B cell (primary cell): ENCODE data around the gene MTHFD1. TPM values are rescaled to one million over a fixed set of nuclear protein-coding genes. Genes with fewer than 3 reads are reported as not detected.

Source experiments
- ATAC-seq: fragments of 200-7000 bp; cut with Tn5 transposase; one replicate; pipeline ENCODE4 v1.10.0; 2021; ENCODE audit warnings: low read depth, mild to moderate bottlenecking, moderate number of reproducible peaks, moderate library complexity
- CTCF ChIA-PET: fragments of 350-600 bp; sonication (Branson Sonifier 250); formaldehyde crosslinking; loops from one replicate; lab custom pipeline; 2021; ENCODE audit warnings: antibody characterized with exemption, inconsistent platforms; lab: Charles Lee
- POLR2A ChIA-PET: fragments of 350-600 bp; sonication (Branson Sonifier 250); formaldehyde crosslinking; loops from one replicate; lab custom pipeline; 2021; ENCODE audit warnings: antibody characterized with exemption; lab: Charles Lee
- DNase-seq: peaks from one replicate; pipeline ENCODE4 v3.0.0; 2013
- H2AFZ ChIP-seq: 2 replicates; pipeline ENCODE4 v1.6.1; 2012; ENCODE audit warnings: mild to moderate bottlenecking, low read depth, low read length; ENCODE audit not compliant: insufficient read depth, poor library complexity, severe bottlenecking
- H3K27ac ChIP-seq, 2 donors: 1 replicate in 1 of 2; 2 replicates in 1 of 2; pipeline ENCODE4 v1.5.1; 2012 to 2013; ENCODE audit warnings: low read length in 2 of 2, mild to moderate bottlenecking in 2 of 2, moderate library complexity in 1 of 2
- H3K27me3 ChIP-seq, 4 experiments: fragments of 200-600 bp in 1 of 4; sonication (generic) in 1 of 4; replicated peaks in 1 of 4; 1 replicate in 2 of 4; 2 replicates in 2 of 4; pipeline versions ENCODE4 v1.6.1 to v1.7.0; 2013 to 2016; ENCODE audit warnings: low read length in 3 of 4, mild to moderate bottlenecking in 2 of 4, mixed read lengths in 1 of 4, moderate library complexity in 1 of 4; ENCODE audit not compliant: insufficient read depth in 4 of 4, control insufficient read depth in 3 of 4; ENCODE audit errors: control extremely low read depth in 1 of 4
- H3K36me3 ChIP-seq, 2 experiments: replicated peaks in 1 of 2; 1 replicate in 1 of 2; 2 replicates in 1 of 2; pipeline versions ENCODE4 v1.6.1 to v1.7.1; 2013; ENCODE audit warnings: low read length in 1 of 2; ENCODE audit not compliant: insufficient read depth in 2 of 2, control insufficient read depth in 1 of 2; ENCODE audit errors: control extremely low read depth in 1 of 2, extremely low read depth in 1 of 2
- H3K4me1 ChIP-seq, 2 donors: fragments of 200-600 bp in 1 of 2; sonication (generic) in 1 of 2; 1 replicate in 1 of 2; 2 replicates in 1 of 2; pipeline versions ENCODE4 v1.5.1 to v1.6.1; 2013 to 2017; ENCODE audit warnings: low read length in 2 of 2; ENCODE audit not compliant: control insufficient read depth in 2 of 2, insufficient read depth in 2 of 2
- H3K4me2 ChIP-seq: replicated peaks from 2 replicates; pipeline ENCODE3; 2012; ENCODE audit warnings: mild to moderate bottlenecking, low read depth, low read length; ENCODE audit not compliant: poor library complexity, severe bottlenecking
- H3K4me3 ChIP-seq, 5 experiments: fragments of 200-600 bp in 1 of 5; sonication (generic) in 1 of 5; 1 replicate in 3 of 5; 2 replicates in 2 of 5; pipeline versions ENCODE4 v1.5.1 to v1.7.0; 2011 to 2016; ENCODE audit warnings: low read length in 4 of 5, mild to moderate bottlenecking in 4 of 5, low read depth in 2 of 5, control low read depth in 1 of 5, moderate library complexity in 1 of 5; ENCODE audit not compliant: insufficient read depth in 1 of 5; ENCODE audit errors: control extremely low read depth in 1 of 5, extremely low read depth in 1 of 5
- H3K79me2 ChIP-seq: fragments of 200-600 bp; sonication (generic); one replicate; pipeline ENCODE4 v1.6.0; 2016; ENCODE audit warnings: low read length; ENCODE audit not compliant: control insufficient read depth, insufficient read depth
- H3K9ac ChIP-seq: fragments of 200-600 bp; sonication (generic); 2 replicates; pipeline ENCODE4 v1.6.1; 2017; ENCODE audit warnings: mild to moderate bottlenecking, low read length, moderate library complexity
- H3K9me3 ChIP-seq, 3 donors: one replicate each; pipeline versions ENCODE4 v1.6.1 to v1.7.1; 2013; ENCODE audit warnings: low read length in 2 of 3; ENCODE audit not compliant: control insufficient read depth in 2 of 3, insufficient read depth in 1 of 3; ENCODE audit errors: control extremely low read depth in 1 of 3
- H4K20me1 ChIP-seq: 2 replicates; pipeline ENCODE4 v1.6.0; 2012; ENCODE audit warnings: mild to moderate bottlenecking, low read length; ENCODE audit not compliant: insufficient read depth, control insufficient read depth, poor library complexity, severe bottlenecking
- H3K27ac Mint-ChIP-seq: one replicate; pipeline ENCODE4 v1.8.0; 2021; ENCODE audit warnings: mixed read lengths
- H3K27me3 Mint-ChIP-seq: one replicate; pipeline ENCODE4 v1.8.0; 2021; ENCODE audit warnings: mixed read lengths
- H3K4me1 Mint-ChIP-seq: one replicate; pipeline ENCODE4 v1.8.0; 2021; ENCODE audit warnings: mixed read lengths
- H3K4me3 Mint-ChIP-seq: one replicate; pipeline ENCODE4 v1.8.0; 2021; ENCODE audit warnings: mixed read lengths
- H3K9me3 Mint-ChIP-seq: one replicate; pipeline ENCODE4 v1.8.0; 2022; ENCODE audit warnings: mixed read lengths; ENCODE audit not compliant: insufficient read depth
- CTCF ChIP-seq: fragments of 200-600 bp; IDR thresholded peaks from one replicate; pipeline ENCODE4 v1.8.0; 2022; ENCODE audit warnings: antibody characterized with exemption, mild to moderate bottlenecking
- EZH2 ChIP-seq: IDR thresholded peaks from 2 replicates; pipeline ENCODE4 v1.6.1; 2012; ENCODE audit warnings: borderline replicate concordance, low read depth, mild to moderate bottlenecking, moderate library complexity, low read length; ENCODE audit not compliant: insufficient read depth, poor library complexity, severe bottlenecking
- WGBS: methylation state at CpG from one replicate; pipeline ENCODE4 v1.1.5; 2013; ENCODE audit warnings: missing lambda C conversion rate; ENCODE audit not compliant: insufficient coverage; 5-methylcytosine and 5-hydroxymethylcytosine counted together
- intact Hi-C: fragments of 100-400 bp; cut with micrococcal nuclease; formaldehyde crosslinking; loops from one replicate; pipeline ENCODE4 v1.10.0; 2022
- polyA plus RNA-seq: library from polyadenylated mRNA; depleted of rRNA; stranded (reverse); fragments of >200 nt; gene quantifications from 2 replicates; pipeline ENCODE4 v1.2.3, GENCODE V29; 2012
- total RNA-seq, 2 donors: library from RNA; stranded (reverse); fragments of 120-200 nt in 1 of 2; gene quantifications; 1 replicate in 1 of 2; 2 replicates in 1 of 2; pipeline versions ENCODE4 v1.2.3 to v1.2.4, GENCODE V29; 2013 to 2022

The MTHFD1 gene
- total and polyA plus RNA-seq, 2 donors (not counting 1 experiment from before 2014, with no cell fraction given) = 32.3 to 51.3 TPM

GRCh38 chr14:64491637-64492036 is 103.5 kb downstream of the MTHFD1 start:
- intact Hi-C loops = no loop called here
- H3K27me3 ChIP-seq = no peaks in the 10 kb centered on the region
- no peak overlapping the region for H3K4me2 ChIP-seq
- no peaks in the 10 kb centered on the region for H3K4me1 ChIP-seq
- H3K9ac ChIP-seq = no peak overlapping the region
- no peaks in the 10 kb centered on the region for H3K9me3 Mint-ChIP-seq
- H3K4me3 Mint-ChIP-seq = no peak overlapping the region
- H3K9me3 ChIP-seq = no peaks in the 10 kb centered on the region
- peaks cover 13 to 45% of the 10 kb centered on the region in 2 experiments for H3K36me3 ChIP-seq
- no peak overlapping the region for H3K27ac Mint-ChIP-seq
- ATAC-seq (no peak), DNase-seq (no peak)
- H3K27me3 Mint-ChIP-seq = no peaks in the 10 kb centered on the region
- no CpG with 5 or more reads among the region's 2 CpGs for WGBS
- H4K20me1 ChIP-seq = no peaks in the 10 kb centered on the region
- no peak overlapping the region for H3K27ac ChIP-seq
- ChIA-PET CTCF (interaction anchor here (0.7 to 1.9 kb wide), 3 partner anchors 12 to 19 kb away, joined by 3 to 9 read pairs (median 3); no protein-coding TSS in a partner anchor), POLR2A (interaction anchor here (1.1 kb wide), 1 partner anchor 12 kb away, joined by 5 read pairs; the partner anchor contains the start of genes ZBTB1 and ZBTB25)
- peaks cover 57% of the 10 kb centered on the region for H3K79me2 ChIP-seq
- H2AFZ ChIP-seq = no peak overlapping the region
- H3K4me3 ChIP-seq = no peak overlapping the region
- H3K4me1 Mint-ChIP-seq = peaks cover 15% of the 10 kb centered on the region
- TF ChIP-seq CTCF (no peak), EZH2 (no peak)

- POLR2A ChIA-PET = no interaction called here
Measured at GRCh38 chr14:64493455-64493854, 105.3 kb downstream of the MTHFD1 start.

More at GRCh38 chr14:64493455-64493854, 105.3 kb downstream of the MTHFD1 start:
- intact Hi-C loops = no loop called here
- no peak overlapping the region for H3K27ac Mint-ChIP-seq
- no peaks in the 10 kb centered on the region for H3K9me3 Mint-ChIP-seq
- H3K4me1 ChIP-seq = no peaks in the 10 kb centered on the region
- H4K20me1 ChIP-seq = no peaks in the 10 kb centered on the region
- no peak overlapping the region for H2AFZ ChIP-seq
- DNase-seq (no peak), ATAC-seq (no peak)
- H3K9me3 ChIP-seq = no peaks in the 10 kb centered on the region
- TF ChIP-seq EZH2 (no peak), CTCF (no peak)
- no peak overlapping the region for H3K9ac ChIP-seq
- H3K27me3 ChIP-seq = no peaks in the 10 kb centered on the region
- no peak overlapping the region for H3K27ac ChIP-seq
- H3K79me2 ChIP-seq = peaks cover 75% of the 10 kb centered on the region
- no peak overlapping the region for H3K4me3 Mint-ChIP-seq
- H3K27me3 Mint-ChIP-seq = no peaks in the 10 kb centered on the region
- H3K4me2 ChIP-seq = no peak overlapping the region
- no peak overlapping the region for H3K4me3 ChIP-seq
- WGBS = no CpG with 5 or more reads among the region's 3 CpGs
- peaks cover 22% of the 10 kb centered on the region for H3K4me1 Mint-ChIP-seq
- peaks cover 8 to 29% of the 10 kb centered on the region in 2 experiments for H3K36me3 ChIP-seq
- CTCF ChIA-PET = interaction anchor here (0.6 to 6.6 kb wide), 6 partner anchors 8 to 68 kb away, joined by 3 to 38 read pairs (median 3); no protein-coding TSS in a partner anchor
